GM12878 (cell line): ENCODE results near the gene DSE. TPM values are rescaled to one million over a fixed set of nuclear protein-coding genes. Genes with fewer than 3 reads are reported as not detected.

ENCODE experiments used
- ATAC-seq: fragments of 200-7000 bp; cut with Tn5 transposase; 3 replicates; pipeline ENCODE4 v1.9.1; 2020; ENCODE audit warnings: mild to moderate bottlenecking, moderate library complexity
- BruUV-seq: library from RNA; stranded (reverse); fragments of 400-500 nt; replicated peaks from 2 replicates; lab custom pipeline; 2021; lab: Mats Ljungman, UMichigan
- CTCF ChIA-PET: fragments of 300-600 bp; sonication (Branson Sonifier 250); formaldehyde crosslinking; extraction: SDS; loops from one replicate; lab custom pipeline; 2021; ENCODE audit warnings: inconsistent platforms; lab: Yijun Ruan, JAX
- POLR2A ChIA-PET: fragments of 350-600 bp; formaldehyde crosslinking; extraction: SDS; loops from one replicate; lab custom pipeline; 2021; ENCODE audit warnings: inconsistent platforms; lab: Charles Lee
- RAD21 ChIA-PET: fragments of 300-600 bp; sonication (Branson Sonifier 250); formaldehyde crosslinking; loops from one replicate; lab custom pipeline; 2023; ENCODE audit warnings: antibody characterized with exemption; ENCODE audit not compliant: unreplicated experiment; lab: Charles Lee
- SMC1A ChIA-PET: fragments of 300-600 bp; sonication (Branson Sonifier 250); formaldehyde crosslinking; loops from one replicate; lab custom pipeline; 2023; ENCODE audit not compliant: unreplicated experiment, uncharacterized antibody; lab: Charles Lee
- DNase-seq: peaks from one replicate; pipeline ENCODE4 v3.0.0-alpha.2; 2011; ENCODE audit warnings: low read depth, low spot score
- FAIRE-seq: peaks from 3 replicates; lab custom pipeline; 2011; peaks lifted over from hg19 to GRCh38; lab: Jason Lieb, UNC
- H2AFZ ChIP-seq: 2 replicates; pipeline ENCODE4 v1.6.0; 2011; ENCODE audit warnings: low read depth, low read length, control low read depth; ENCODE audit not compliant: control insufficient read depth
- H3K27ac ChIP-seq: 2 replicates; pipeline ENCODE4 v1.5.1; 2011; ENCODE audit warnings: control low read depth; ENCODE audit not compliant: control insufficient read depth, insufficient read depth
- H3K27me3 ChIP-seq, 2 experiments: replicated peaks in 1 of 2; 2 replicates each; pipeline versions ENCODE4 v1.6.0 to v1.6.1; 2011; ENCODE audit warnings: low read length in 1 of 2; ENCODE audit not compliant: control insufficient read depth in 2 of 2, insufficient read depth in 2 of 2
- H3K36me3 ChIP-seq, 2 experiments: 2 replicates each; pipeline ENCODE4 v1.5.1; 2011; ENCODE audit warnings: low read length in 1 of 2; ENCODE audit not compliant: control insufficient read depth in 2 of 2, insufficient read depth in 2 of 2
- H3K4me1 ChIP-seq: 2 replicates; pipeline ENCODE4 v1.6.1; 2011; ENCODE audit warnings: mild to moderate bottlenecking, low read length, moderate library complexity, mixed read lengths; ENCODE audit not compliant: control insufficient read depth, insufficient read depth
- H3K4me2 ChIP-seq: 2 replicates; pipeline ENCODE4 v1.6.0; 2011; ENCODE audit warnings: control low read depth; ENCODE audit not compliant: control insufficient read depth, insufficient read depth
- H3K4me3 ChIP-seq: fragments of 200-600 bp; sonication (generic); 2 replicates; pipeline ENCODE4 v1.5.1; 2016
- H3K79me2 ChIP-seq: 2 replicates; pipeline ENCODE4 v1.6.0; 2011; ENCODE audit warnings: low read length; ENCODE audit not compliant: control insufficient read depth, insufficient read depth
- H3K9ac ChIP-seq: 2 replicates; pipeline ENCODE4 v1.8.0; 2011; ENCODE audit warnings: low read length, control low read depth, mixed read lengths; ENCODE audit not compliant: control insufficient read depth, insufficient read depth
- H3K9me3 ChIP-seq: replicated peaks from 3 replicates; pipeline ENCODE4 v1.5.1; 2011; ENCODE audit warnings: mild to moderate bottlenecking, low read length; ENCODE audit not compliant: control insufficient read depth, insufficient read depth
- H4K20me1 ChIP-seq: 2 replicates; pipeline ENCODE4 v1.6.0; 2011; ENCODE audit not compliant: control insufficient read depth, insufficient read depth
- ATF7 ChIP-seq: fragments of 450-650 bp; IDR thresholded peaks from 2 replicates; pipeline ENCODE4 v1.6.1; 2016; ENCODE audit warnings: low read depth, mild to moderate bottlenecking
- E2F8 ChIP-seq: fragments of 450-650 bp; IDR thresholded peaks from 2 replicates; pipeline ENCODE4 v1.6.1; 2018; ENCODE audit warnings: mild to moderate bottlenecking, low read depth, moderate library complexity; ENCODE audit not compliant: partially characterized antibody
- JUNB ChIP-seq: IDR thresholded peaks from 2 replicates; pipeline ENCODE4 v1.6.1; 2016; ENCODE audit warnings: antibody characterized with exemption, mild to moderate bottlenecking
- PML ChIP-seq: IDR thresholded peaks from 2 replicates; pipeline ENCODE4 v1.6.1; 2012; ENCODE audit warnings: low read length, inconsistent platforms
- POLR2AphosphoS5 ChIP-seq: IDR thresholded peaks from 2 replicates; pipeline ENCODE4 v1.6.1; 2011; ENCODE audit warnings: mild to moderate bottlenecking, low read length, inconsistent platforms
- RELA ChIP-seq: fragments of 450-650 bp; IDR thresholded peaks from 2 replicates; pipeline ENCODE4 v1.8.0; 2014; ENCODE audit warnings: borderline replicate concordance; ENCODE audit not compliant: partially characterized antibody
- RELB ChIP-seq: fragments of 450-650 bp; IDR thresholded peaks from 2 replicates; pipeline ENCODE4 v1.6.1; 2017; ENCODE audit warnings: low read depth, mild to moderate bottlenecking, moderate library complexity
- REST ChIP-seq: IDR thresholded peaks from 2 replicates; pipeline ENCODE4 v1.6.1; 2012; ENCODE audit warnings: mild to moderate bottlenecking, low read depth, low read length
- SPI1 ChIP-seq: IDR thresholded peaks from 2 replicates; pipeline ENCODE4 v1.6.1; 2011; ENCODE audit warnings: low read depth, mild to moderate bottlenecking, low read length, moderate library complexity, borderline replicate concordance; ENCODE audit not compliant: insufficient read depth
- ZNF207 ChIP-seq: fragments of 450-650 bp; IDR thresholded peaks from 2 replicates; pipeline ENCODE4 v1.6.1; 2014; ENCODE audit warnings: antibody characterized with exemption, mild to moderate bottlenecking, borderline replicate concordance
- ZNF592 ChIP-seq: fragments of 450-650 bp; IDR thresholded peaks from 2 replicates; pipeline ENCODE4 v1.6.1; 2017; ENCODE audit warnings: mild to moderate bottlenecking, moderate library complexity
- WGBS: methylation state at CpG from one replicate; pipeline ENCODE4 v1.1.6; 2016; ENCODE audit warnings: low lambda C conversion rate; ENCODE audit not compliant: insufficient replicate concordance, insufficient coverage; ENCODE audit errors: missing lambda C conversion rate; 5-methylcytosine and 5-hydroxymethylcytosine counted together
- in situ Hi-C: fragments of 300-500 bp; cut with MboI; formaldehyde crosslinking; loops from 9 replicates; pipeline ENCODE4 v1.14.3; 2018; ENCODE audit warnings: mixed read lengths
- intact Hi-C: fragments of 100-400 bp; cut with micrococcal nuclease; formaldehyde crosslinking; loops from one replicate; pipeline ENCODE4 v1.14.2; 2022; ENCODE audit not compliant: unreplicated experiment
- polyA plus RNA-seq, 11 experiments: library from polyadenylated mRNA; depleted of rRNA in 4 of 11; unstranded in 6 of 11; stranded (reverse) in 5 of 11; fragments of >200 nt; fragmentation: Nextera tagmentation in 4 of 11; fragmentation: Illumina TruSeq in 1 of 11; extraction: Ambion mirVana in 4 of 11; extraction: Trizol in 1 of 11; gene quantifications; 1 replicate in 1 of 11; 2 replicates in 10 of 11; pipeline versions ENCODE4 v1.2.1 to v1.2.3, GENCODE V29; 2011 to 2016; ENCODE audit warnings: inconsistent platforms in 2 of 11, missing spikeins in 2 of 11, low read depth in 1 of 11
- total RNA-seq, 4 experiments: library from RNA; depleted of rRNA in 3 of 4; stranded (reverse); fragments of >200 nt in 3 of 4; fragmentation: Illumina TruSeq in 1 of 4; extraction: Trizol in 1 of 4; gene quantifications; 2 replicates each; pipeline versions ENCODE4 v1.2.1 to v1.2.3, GENCODE V29; 2013 to 2021

The DSE gene
- total and polyA plus RNA-seq, 10 of the 15 experiments (the other 5 are each of a cell fraction or from before 2014, with no cell fraction given): 12.6 to 76.4 (median 43.0) TPM

- intact Hi-C loops: no loop called here
- no peaks in the 10 kb centered on the region for H4K20me1 ChIP-seq
- peaks cover 59% of the 10 kb centered on the region for H3K4me1 ChIP-seq
- no TSS peak for BruUV-seq
- no peaks in the 10 kb centered on the region for H3K9me3 ChIP-seq
- RAD21 ChIA-PET: interaction anchor here (1.0 to 1.8 kb wide), 3 partner anchors 8 to 17 kb away, joined by 3 to 5 read pairs (median 4); partner anchors contain the start of gene DSE
- no peaks in the 10 kb centered on the region for H3K27me3 ChIP-seq
- H3K4me2 ChIP-seq: peak overlapping the region; percentile 78
- no peaks in the 10 kb centered on the region for H3K36me3 ChIP-seq
- 0% methylated on average over 3 of the region's 3 CpGs for whole genome bisulfite sequencing
- in situ Hi-C loops: no loop called here
- peaks cover 86% of the 10 kb centered on the region for H3K79me2 ChIP-seq
- H3K27ac ChIP-seq: peak overlapping the region; percentile 79
- CTCF ChIA-PET: interaction anchor here (1.8 kb wide), 1 partner anchor 100 kb away, joined by 4 read pairs; no protein-coding TSS in a partner anchor
- H3K4me3 ChIP-seq: peak overlapping the region; percentile 59
- ATAC-seq: peak; percentile 77
- POLR2A ChIA-PET: interaction anchor here (1.6 to 1.8 kb wide), 2 partner anchors 16 to 23 kb away, joined by 6 to 10 read pairs; no protein-coding TSS in a partner anchor
- DNase-seq: no peak
- no peak for FAIRE-seq
- no peak overlapping the region for H2AFZ ChIP-seq
- SMC1A ChIA-PET: interaction anchor here (1.0 to 9.4 kb wide), 4 partner anchors 9 to 17 kb away, joined by 3 to 95 read pairs (median 15); partner anchors contain the start of gene DSE
- peak overlapping the region; percentile 44 for H3K9ac ChIP-seq
- TF ChIP-seq RELA (no peak), ATF7 (peak; percentile 62; the same call in 1 of the 2 replicates), PML (no peak), REST (0 out of 2 replicates have a peak, but pooled peaks have one; percentile 29), SPI1 (peak; percentile 93), E2F8 (no peak), JUNB (peak; percentile 80), ZNF207 (no peak), RELB (peak; percentile 82), ZNF592 (no peak), POLR2AphosphoS5 (peak; percentile 49; the same call in 1 of the 2 replicates)
Measured at GRCh38 chr6:116387374-116387773, 16.6 kb downstream of the DSE start.
